HG03025 (cell line): ENCODE results near the gene TNFRSF9.
"Not testable (repeated sequence)": the region's sequence is repeated elsewhere in the genome, so short reads cannot be mapped to it uniquely, and the experiment has no call there.

Source experiments
- ATAC-seq: cut with Tn5 transposase; IDR thresholded peaks from one replicate; pipeline ENCODE4 v1.9.1; 2021; ENCODE audit warnings: mild to moderate bottlenecking, moderate library complexity; ENCODE audit not compliant: unreplicated experiment, low FRiP score

TNFRSF9 gene

DNA sequence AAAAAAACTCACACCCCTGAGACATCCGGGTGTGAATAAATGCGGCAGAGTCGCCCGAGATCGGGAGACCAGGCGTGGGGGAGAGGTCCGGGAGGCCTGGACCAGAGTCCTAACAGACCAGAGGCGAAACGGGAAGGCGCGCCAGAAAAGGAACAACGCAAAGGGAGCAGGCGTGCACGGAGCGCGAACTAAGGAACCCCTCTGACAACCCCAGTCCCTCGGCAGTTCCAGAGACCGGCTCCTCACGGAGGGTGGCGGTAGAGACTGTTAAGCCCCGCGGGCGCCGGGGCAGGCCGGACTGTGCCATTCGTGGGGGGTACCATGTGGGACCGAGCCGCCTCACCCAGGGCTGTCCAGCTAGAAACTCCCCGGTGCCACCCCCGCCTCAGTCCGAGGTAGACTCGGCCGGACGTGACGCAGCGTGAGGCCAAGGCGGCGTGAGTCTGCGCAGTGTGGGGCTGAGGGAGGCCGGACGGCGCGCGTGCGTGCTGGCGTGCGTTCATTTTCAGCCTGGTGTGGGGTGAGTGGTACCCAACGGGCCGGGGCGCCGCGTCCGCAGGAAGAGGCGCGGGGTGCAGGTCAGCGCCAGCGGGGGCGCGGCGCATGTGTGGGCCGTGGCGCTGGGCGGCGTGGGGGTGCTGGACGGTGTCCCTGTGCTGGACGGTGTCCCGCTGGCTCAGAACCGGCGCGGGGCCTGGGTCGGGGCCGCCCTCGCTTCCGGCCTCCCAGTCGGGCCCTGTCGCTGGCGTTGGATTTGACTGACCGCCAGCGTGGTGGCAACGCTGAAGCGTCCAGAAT lies 20.8 kb upstream of the TNFRSF9 start, which contains the start of gene PARK7:
PARK7 (plus strand) TSS at position 496 of the 798 bp plus-strand sequence. CDS start 1,075 bp downstream, outside the sequence.
- peak; percentile 91 for ATAC-seq

DNA sequence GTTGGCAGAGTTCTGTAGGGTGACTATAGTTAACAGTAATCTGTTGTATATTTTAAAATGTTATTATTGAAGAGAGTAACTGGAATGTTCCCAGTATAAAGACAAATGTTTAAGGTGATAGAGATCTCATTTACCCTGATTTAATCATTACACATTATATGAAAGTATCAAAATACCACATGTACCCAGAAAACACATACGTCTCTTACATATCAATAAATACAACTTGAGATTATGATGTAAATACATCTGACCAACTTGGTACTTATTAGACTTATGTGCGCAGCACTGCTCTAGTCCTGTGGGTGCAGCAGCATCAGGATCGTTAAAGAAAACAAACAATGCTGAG lies 20.2 kb upstream of the TNFRSF9 start:
- no peak for ATAC-seq

DNA sequence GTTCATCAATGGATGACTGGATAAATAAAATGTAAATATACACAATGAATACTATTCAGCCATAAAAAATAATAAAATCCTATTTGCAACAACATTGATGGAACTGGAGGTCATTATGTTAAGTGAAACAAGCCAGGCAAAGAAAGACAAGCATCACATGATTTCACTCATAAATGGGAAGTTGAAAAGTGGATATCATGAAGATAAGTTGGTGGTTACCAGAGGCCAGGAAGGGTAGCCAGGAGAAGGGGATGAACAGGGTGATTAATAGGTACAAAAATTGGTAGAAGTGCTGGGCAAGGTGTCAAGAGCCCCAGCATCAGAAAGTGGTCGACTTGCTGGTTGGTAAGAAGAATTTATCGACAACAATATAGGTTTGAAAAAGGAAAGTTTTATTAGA lies 19.5 kb upstream of the TNFRSF9 start:
- no peak for ATAC-seq

DNA sequence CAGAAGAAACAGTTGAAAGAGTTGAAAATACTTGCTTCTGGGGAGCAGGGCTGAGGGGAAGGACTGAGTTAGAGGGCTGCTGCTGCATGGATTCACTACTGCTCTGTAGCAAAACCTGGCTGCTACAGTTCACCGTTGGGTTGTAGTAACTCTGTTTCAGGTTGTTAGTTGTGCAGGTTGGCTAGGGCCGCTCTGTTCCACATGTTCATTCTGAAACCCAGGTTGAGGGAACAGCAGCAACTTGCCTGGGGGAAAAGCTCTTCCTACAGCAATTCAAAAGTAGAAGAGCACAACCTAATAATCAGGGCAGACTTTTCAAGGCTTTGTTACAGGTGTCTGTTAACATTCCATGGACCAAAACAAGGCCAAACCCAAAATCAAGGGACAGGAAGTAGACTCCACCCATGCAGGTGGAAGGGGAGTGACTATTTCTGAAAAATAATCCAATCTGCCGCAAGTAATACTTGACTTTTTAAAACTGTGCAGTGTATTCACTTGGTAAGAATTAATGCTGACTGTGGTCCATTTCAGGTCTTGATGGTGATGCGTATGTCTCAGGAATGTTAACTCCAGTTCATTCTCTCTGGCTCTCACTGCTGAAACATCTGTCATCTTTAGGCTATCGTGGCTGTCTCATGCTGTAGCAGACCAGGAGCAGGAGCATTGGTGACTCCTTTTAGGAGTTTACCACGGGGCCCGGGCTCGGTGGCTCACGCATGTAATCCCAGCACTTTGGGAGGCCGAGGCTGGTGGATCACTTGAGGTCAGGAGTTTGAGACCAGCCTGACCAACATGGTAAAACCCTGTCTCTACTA lies 15.8 kb upstream of the TNFRSF9 start:
- ATAC-seq: no peak

DNA sequence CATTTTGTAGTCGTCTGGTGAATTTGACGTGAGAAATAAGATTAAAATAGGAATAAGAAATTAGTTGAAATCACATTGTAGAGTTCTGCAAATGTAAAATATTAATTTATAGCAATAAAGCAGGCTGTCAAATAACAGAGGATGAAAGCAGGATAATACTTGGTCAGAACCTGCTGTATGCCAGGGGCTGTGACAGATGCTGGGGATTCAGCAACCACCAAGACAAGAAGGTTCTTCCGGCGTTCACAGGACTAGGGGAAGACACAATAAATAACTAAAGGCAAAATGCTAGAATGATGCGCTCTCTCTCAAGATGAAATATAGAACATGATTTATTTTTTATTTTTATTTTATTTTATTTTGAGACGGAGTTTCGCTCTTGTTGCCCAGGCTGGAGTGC lies 14.0 kb upstream of the TNFRSF9 start:
- no peak for ATAC-seq

DNA sequence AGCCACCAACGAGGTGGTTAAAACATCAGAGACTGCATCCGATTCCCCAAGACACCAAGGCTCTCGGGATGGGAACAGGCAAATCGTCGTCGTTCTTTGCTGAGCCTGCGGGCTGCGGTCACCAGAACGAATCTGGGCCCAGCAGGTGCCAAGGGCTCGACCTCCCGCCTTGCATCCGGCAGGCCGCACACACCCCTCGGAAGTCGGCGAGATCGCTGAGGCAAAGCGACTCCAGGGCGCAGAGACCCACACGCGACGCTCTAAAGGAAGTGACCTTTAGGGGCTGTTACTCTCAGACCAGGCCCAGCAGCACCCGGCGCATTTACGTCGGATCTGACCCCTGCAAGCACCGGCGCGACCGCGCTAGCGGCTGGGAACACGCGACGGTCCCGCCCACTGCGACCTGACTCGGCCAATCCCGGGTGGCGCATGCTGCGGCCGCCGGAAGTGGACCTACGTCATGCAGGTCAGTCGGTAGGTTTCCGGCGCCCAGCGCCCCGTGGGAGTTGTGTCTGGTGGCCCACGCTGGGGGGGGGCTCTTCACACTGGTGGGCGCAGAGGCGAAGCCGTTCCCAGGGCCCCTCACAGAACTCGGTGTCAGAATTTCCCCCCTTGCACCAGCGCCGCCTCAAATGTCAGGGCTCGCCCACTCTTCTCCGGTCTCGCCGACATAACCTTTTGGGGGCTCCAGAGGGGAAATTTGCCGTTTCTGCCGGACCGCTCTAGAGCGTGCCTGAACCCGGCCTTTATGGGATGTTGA lies 13.4 kb upstream of the TNFRSF9 start:
- peak; percentile 87 for ATAC-seq

DNA sequence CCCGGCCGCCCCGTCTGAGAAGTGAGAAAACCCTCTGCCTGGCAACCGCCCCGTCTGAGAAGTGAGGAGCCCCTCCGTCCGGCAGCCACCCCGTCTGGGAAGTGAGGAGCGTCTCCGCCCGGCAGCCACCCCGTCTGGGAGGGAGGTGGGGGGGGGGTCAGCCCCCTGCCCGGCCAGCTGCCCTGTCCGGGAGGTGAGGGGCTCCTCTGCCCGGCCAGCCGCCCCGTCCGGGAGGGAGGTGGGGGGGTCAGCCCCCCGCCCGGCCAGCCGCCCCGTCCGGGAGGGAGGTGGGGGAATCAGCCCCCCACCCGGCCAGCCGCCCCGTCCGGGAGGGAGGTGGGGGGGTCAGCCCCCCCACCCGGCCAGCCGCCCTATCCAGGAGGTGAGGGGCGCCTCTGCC lies 12.2 kb upstream of the TNFRSF9 start:
- ATAC-seq: not testable (repeated sequence)

DNA sequence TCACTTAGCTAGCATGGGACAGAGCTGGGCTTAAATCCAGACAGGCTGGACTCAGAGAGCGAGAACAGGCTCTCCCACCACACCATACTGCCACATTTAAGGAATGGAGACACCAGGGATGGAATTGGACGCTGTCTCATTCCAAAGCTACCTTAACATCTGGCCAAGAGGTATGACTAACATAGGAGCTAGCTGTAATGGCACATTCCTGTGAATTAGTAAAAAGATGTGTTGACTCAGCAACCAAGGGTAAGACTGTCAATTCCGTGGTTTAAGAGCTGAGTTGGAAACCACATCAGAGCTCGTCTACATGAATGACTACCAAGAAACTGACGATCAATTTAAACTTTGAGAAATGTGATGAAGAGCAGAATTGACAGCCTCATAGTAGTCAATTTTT lies 8.3 kb upstream of the TNFRSF9 start:
- no peak for ATAC-seq

DNA sequence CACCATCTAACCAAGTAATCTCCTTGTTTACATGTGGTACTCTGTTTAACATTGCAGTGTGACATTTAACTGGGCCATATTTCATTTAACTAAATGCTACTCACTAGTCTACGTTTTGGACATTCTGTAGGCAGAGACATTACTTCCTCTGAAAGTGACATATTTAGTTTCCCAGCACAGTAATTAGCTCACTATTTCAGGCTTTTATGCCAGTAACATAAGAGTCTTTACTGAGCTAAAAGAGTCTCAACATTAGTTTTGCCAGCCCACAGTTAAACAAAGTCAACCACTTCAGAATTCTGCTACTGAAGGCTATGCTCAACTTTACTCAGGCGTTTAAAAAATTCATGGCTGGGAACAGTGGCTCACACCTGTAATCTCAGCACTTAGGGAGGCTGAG lies 2.6 kb upstream of the TNFRSF9 start:
- no peak for ATAC-seq

DNA sequence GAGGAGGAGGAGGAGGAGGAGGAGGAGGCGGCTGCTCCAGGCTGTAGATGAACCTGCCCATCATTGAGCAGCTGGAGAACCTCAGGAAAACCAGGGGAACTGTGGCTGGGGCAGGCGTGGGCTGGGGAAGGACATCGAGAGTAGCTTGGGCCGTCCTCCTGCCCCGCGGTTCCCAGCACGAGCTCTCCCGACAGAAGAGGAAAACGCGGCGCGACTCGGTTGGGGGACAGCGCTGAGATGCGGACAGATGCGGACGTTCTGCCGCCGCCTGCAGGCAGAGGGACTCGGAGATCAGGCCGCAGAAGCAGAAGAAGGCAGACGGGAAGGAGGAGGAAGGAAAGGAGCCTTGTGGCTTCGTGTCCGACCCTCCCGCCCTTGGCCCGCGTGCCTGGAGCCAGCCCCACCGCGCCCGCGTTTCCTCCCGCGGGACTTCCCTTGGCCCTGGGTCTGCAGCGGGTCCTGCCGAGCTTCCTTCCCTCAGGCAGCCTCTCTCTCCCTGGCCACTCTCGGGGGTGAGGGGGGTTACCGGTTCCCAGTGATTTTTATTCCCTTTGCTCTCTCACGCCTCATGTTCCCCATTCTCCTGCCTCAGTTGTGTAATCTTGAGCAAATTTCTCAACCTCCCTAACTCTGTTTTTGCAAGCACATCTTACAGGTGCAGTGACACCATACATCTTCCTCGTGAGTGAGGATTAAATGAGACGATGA lies 1.7 kb upstream of the TNFRSF9 start:
- no peak for ATAC-seq

DNA sequence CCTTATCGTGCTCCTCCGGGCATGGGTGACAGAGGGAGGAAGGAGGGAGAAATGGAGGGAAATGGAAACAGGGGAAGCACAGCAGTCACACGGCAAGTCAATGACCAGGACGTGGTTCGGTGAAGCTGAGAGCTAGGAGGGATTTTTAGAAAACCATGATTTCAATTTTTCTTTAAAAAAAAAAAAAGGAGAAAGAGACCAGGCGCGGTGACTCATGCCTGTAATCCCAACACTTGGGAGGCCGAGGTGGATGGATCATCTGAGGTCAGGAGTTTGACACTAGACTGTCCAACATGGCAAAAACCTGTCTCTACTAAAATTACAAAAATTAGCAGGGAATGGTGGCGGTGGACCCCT lies 776 bp upstream of the TNFRSF9 start:
- ATAC-seq: no peak

DNA sequence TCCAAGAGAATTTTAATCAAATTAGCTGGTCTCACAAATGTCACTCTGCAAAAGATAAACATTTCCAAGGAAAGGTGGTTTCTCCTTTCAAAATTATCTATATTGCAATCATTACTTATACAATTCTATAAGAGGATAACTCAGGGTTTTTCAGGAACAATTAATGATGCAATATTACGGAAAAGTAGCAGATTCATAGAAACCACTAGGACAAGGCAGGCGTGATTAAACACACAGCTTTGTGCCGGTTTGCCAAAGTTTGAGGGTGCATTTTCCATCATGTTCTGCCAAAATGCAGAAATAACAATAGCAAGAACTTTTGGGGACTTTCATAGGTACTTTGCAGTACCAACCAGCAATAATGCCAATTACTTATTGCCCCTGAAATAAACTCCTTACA lies 605 bp downstream of the TNFRSF9 start:
- ATAC-seq: no peak

DNA sequence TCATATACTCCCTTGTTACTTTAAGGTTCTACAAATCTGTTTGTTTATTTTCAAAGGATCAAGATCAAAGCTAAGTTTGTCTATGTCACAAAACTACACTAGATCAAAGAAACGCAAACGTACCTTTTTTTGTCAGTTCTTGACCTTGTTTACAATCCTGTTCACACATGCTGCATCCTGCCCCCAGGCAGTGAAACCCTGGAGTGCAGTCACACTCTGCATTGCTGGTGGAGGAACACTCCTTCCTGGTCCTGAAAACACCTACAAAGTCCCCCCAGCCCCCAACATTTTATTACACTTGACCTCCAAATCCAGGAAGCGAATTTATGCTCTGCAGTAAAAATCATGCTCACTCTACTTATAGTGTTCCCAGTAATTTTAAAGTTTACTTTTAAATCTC lies 2.6 kb downstream of the TNFRSF9 start:
- no peak for ATAC-seq

DNA sequence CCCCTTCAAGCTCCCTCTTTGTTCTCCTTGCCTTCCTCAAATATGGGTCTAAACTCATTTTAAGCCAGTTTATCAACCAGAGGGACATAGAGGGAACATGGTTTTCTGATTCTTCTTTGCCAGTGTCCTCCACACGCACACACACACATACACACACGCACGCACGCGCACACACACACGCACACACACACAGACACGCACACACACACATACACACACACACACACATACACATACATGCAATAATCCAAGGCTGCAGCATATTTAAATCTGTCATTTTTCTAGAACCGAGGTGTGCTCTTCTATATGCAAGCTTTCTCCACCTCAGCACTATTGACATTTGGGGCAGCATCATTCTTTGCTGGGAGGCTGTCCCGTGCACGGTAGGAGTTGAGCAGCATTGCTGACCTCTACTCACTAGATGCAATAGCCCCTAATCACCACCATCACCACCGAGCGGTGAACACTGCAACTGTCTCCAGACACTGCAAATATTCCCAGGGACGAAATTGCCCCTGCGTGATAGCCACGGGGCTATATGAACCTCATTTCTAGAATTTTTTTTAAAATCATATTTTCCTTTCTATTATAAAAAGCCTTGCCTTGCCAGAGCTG lies 8.0 kb downstream of the TNFRSF9 start:
- ATAC-seq: no peak

DNA sequence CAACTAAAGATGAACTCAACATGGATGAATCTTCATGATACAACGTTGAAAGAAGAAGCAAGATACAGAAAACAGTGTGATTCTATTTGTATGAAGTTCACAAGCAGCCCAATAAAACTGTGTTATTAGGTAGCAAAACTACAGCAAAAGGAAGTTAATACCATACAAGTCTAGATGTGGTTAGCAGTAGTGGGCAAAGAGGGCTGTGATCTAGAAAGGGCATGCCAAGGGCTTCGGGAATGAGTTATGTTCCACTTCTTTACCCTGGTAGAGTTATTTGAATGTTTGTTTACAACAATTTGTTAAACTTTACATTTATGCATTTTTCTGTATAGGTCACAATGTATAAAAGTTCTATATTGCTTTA lies 9.2 kb downstream of the TNFRSF9 start:
- ATAC-seq: no peak

DNA sequence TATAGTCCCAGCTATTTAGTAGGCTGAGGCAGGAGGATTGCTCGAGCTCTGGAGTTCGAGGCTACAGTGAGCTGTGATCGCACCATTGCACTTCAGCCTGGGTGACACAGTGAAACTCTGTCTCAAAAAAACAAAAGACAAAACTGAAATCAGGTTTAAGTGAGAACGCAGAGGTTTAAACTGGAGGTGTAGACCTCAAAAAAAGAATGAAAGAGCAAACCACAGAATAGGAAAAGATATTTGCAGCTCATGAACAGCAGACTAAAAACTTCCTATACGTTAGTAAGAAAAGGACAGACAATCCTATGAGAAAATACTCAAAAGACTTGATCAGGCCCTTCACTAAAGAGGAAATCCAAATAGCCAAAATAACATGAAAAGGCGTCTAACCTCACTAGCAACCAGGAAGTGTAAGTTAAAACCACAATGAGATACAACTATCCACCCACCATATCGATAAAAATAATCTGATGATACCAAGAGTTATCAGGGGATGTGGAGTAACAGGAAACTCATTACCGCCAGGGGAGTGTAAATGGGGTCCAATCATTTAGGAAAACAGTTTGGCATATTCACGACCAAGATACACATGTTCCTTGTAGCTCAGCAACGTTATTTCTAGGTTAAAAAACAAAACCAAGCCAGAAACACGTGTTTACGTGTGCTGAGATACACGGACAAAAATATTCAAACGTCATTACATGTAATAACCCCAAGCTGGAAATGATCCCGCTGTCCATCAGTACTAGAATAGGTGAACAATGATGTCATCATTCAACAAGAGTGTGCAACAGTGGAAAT lies 9.8 kb downstream of the TNFRSF9 start:
- ATAC-seq: no peak

DNA sequence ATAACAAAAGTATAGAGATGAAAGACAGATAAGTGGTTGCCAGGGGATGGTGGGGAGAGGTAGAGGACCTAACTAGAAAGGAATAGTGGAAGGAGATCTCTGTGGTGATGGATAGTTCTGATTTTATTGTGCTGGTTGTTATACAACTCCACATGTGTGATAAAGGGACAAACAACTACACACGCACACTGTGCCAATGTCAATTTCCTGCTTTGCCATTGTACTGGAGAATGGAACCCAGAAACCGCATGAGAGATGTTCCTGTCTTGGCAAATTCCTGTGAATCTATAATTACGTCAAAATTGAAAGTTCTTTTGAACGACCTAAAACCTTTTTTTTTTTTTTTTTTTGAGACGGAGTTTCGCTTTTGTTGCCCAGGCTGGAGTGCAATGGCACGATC lies 11.0 kb downstream of the TNFRSF9 start:
- no peak for ATAC-seq

DNA sequence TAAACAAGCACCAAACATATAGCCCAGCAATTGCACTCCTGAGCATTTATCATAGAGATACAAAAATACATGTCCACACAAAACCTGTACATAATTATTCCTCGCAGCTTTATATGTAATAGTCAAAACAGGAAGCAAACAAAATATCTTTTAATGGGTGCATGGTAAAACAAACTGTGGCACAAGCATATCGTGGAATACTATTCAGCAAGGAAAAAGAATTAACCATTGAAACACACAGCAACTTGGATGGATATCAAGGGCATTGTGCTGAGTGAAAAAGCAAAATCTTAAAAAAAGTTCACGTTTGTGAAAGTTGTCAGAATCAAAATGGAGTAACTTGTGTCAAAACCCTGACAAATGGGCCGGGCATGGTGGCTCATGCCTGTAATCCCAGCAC lies 12.4 kb downstream of the TNFRSF9 start:
- no peak for ATAC-seq

DNA sequence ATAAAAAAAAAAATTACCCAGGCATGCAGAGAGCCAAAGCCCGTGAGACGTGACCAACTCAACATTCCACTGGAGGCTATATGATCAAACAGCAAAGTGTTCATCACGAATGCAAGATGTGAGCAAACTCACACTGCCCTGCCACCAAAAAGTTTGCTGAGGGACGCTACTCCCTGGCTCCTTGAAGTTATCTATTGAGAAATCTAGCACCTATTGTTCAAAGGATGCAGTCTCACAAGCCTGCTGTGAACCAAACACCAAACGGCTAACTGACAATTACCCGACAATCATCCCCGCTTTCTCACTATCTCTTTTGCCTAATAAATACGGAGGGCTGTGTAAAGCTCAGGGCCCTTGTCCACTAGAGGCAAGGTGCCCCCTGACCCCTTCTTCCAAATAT lies 13.6 kb downstream of the TNFRSF9 start:
- not testable (repeated sequence) for ATAC-seq
